Mammary epithelial cell (primary cell): ENCODE results near the gene C19orf25.
"Not testable (repeated sequence)": the region's sequence is repeated elsewhere in the genome, so short reads cannot be mapped to it uniquely, and the experiment has no call there.

Experiments used
- CTCF ChIP-seq, 2 donors: IDR thresholded peaks in 1 of 2; conservative IDR thresholded peaks in 1 of 2; 2 replicates each; pipeline ENCODE4 v1.5.1; 2011 to 2012; ENCODE audit warnings: inconsistent platforms in 2 of 2, low read length in 2 of 2, mild to moderate bottlenecking in 2 of 2, control low read depth in 1 of 2, low read depth in 1 of 2; ENCODE audit not compliant: insufficient read depth in 1 of 2; ENCODE audit errors: extremely low read depth in 1 of 2
- EZH2 ChIP-seq: IDR thresholded peaks from 2 replicates; pipeline ENCODE4 v1.6.1; 2012; ENCODE audit warnings: low read length, inconsistent platforms, borderline replicate concordance

- not testable (repeated sequence) for TF ChIP-seq CTCF (conservative IDR thresholded peaks at IDR 0.05 in 1 of 2, IDR thresholded peaks at IDR 0.05 in 1 of 2; ENCODE audit: extremely low read depth in 1 of 2, insufficient read depth in 1 of 2, low read depth in 1 of 2, low read length in 2 of 2); EZH2
Measured at GRCh38 chr19:1439525-1440417, 39.2 kb downstream of the C19orf25 start.
